Natural killer cell (primary cell): Measurements from ENCODE around the gene NLK. TPM values are rescaled to one million over a fixed set of nuclear protein-coding genes. Genes with fewer than 3 reads are reported as not detected.

Source experiments
- ATAC-seq, 3 donors: fragments of 150-1000 bp in 2 of 3; fragments of 200-7000 bp in 1 of 3; cut with Tn5 transposase; 1 replicate in 1 of 3; 2 replicates in 2 of 3; pipeline ENCODE4 v1.10.0; 2021; ENCODE audit warnings: mild to moderate bottlenecking in 2 of 3, moderate library complexity in 2 of 3
- DNase-seq, 2 donors: peaks; one replicate each; pipeline versions ENCODE4 v3.0.0 to v3.0.0-alpha.2; 2013 to 2021; ENCODE audit warnings: mixed read lengths in 1 of 2
- H3K27ac ChIP-seq: one replicate; pipeline ENCODE4 v1.5.1; 2013; ENCODE audit warnings: mild to moderate bottlenecking, low read length
- H3K27me3 ChIP-seq: one replicate; pipeline ENCODE4 v1.6.1; 2013; ENCODE audit warnings: low read length; ENCODE audit not compliant: control insufficient read depth, insufficient read depth
- H3K36me3 ChIP-seq: one replicate; pipeline ENCODE4 v1.6.1; 2013; ENCODE audit warnings: low read length; ENCODE audit not compliant: control insufficient read depth, insufficient read depth
- H3K4me1 ChIP-seq: one replicate; pipeline ENCODE4 v1.6.1; 2013; ENCODE audit warnings: low read length; ENCODE audit not compliant: control insufficient read depth, insufficient read depth
- H3K4me3 ChIP-seq: one replicate; pipeline ENCODE4 v1.5.1; 2013; ENCODE audit warnings: low read length
- H3K9me3 ChIP-seq: one replicate; pipeline ENCODE4 v1.6.1; 2013; ENCODE audit warnings: low read length; ENCODE audit not compliant: control insufficient read depth, insufficient read depth
- H3K27ac Mint-ChIP-seq, 2 donors: one replicate each; pipeline ENCODE4 v1.8.0; 2022; ENCODE audit warnings: mild to moderate bottlenecking in 2 of 2, mixed read lengths in 2 of 2, moderate library complexity in 1 of 2
- H3K27me3 Mint-ChIP-seq, 2 donors: one replicate each; pipeline ENCODE4 v1.8.0; 2022; ENCODE audit warnings: low read depth in 2 of 2, mixed read lengths in 2 of 2
- H3K36me3 Mint-ChIP-seq: one replicate; pipeline ENCODE4 v1.8.0; 2022; ENCODE audit warnings: mixed read lengths
- H3K4me1 Mint-ChIP-seq, 2 donors: one replicate each; pipeline ENCODE4 v1.8.0; 2022; ENCODE audit warnings: mixed read lengths in 2 of 2
- H3K4me3 Mint-ChIP-seq: one replicate; pipeline ENCODE4 v1.8.0; 2022; ENCODE audit warnings: mild to moderate bottlenecking, moderate library complexity, mixed read lengths
- H3K9me3 Mint-ChIP-seq, 2 donors: one replicate each; pipeline ENCODE4 v1.8.0; 2022; ENCODE audit warnings: mixed read lengths in 2 of 2
- WGBS: methylation state at CpG from one replicate; pipeline ENCODE4 v1.1.7; 2013; ENCODE audit warnings: missing lambda C conversion rate; ENCODE audit not compliant: insufficient coverage; 5-methylcytosine and 5-hydroxymethylcytosine counted together
- intact Hi-C: fragments of 100-400 bp; cut with micrococcal nuclease; formaldehyde crosslinking; loops from one replicate; pipeline ENCODE4 v1.14.2; 2022
- total RNA-seq, 4 donors: library from RNA; stranded (reverse); fragments of 120-200 nt in 1 of 4; gene quantifications; one replicate each; pipeline versions ENCODE4 v1.2.3 to v1.2.4, GENCODE V29; 2013 to 2022
- TF ChIP-seq, protein P1 (sequence below): fragments of 200-600 bp; IDR thresholded peaks from one replicate; pipeline ENCODE4 v1.8.0; 2022; ENCODE audit warnings: antibody characterized with exemption

The NLK gene
- total RNA-seq, 3 donors from 2014 or later (not counting 1 experiment from before 2014, with no cell fraction given), result 18.3 to 35.6 (median 20.8) TPM

DNA sequence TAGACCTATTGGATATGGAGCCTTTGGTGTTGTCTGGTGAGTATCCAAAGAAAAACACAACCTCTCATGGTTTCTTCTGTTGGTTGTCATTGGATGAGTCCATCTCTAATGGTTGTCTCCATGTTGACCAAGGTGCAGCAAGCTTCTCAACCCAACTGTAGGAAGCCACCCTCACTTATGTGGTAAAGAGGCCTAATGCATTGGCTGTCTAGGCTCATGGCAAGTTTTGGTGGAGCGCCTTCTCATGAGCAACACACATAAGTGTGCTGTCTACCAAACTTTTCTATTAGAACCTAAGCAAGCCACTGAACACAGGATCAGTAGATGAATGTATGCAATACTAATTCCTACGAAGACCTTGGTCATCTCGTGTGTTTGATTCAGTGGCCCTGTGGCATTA lies 819 bp downstream of the NLK start:
- Mint-ChIP-seq H3K27me3 (no peaks in the 10 kb centered on the region), H3K27ac (peak overlapping the region; percentile 92 to 94), H3K4me1 (peaks cover 69% of the 10 kb centered on the region in 2 donors), H3K36me3 (no peaks in the 10 kb centered on the region), H3K9me3 (no peaks in the 10 kb centered on the region), H3K4me3 (peak overlapping the region; percentile 93)
- TF ChIP-seq, protein P1, sequence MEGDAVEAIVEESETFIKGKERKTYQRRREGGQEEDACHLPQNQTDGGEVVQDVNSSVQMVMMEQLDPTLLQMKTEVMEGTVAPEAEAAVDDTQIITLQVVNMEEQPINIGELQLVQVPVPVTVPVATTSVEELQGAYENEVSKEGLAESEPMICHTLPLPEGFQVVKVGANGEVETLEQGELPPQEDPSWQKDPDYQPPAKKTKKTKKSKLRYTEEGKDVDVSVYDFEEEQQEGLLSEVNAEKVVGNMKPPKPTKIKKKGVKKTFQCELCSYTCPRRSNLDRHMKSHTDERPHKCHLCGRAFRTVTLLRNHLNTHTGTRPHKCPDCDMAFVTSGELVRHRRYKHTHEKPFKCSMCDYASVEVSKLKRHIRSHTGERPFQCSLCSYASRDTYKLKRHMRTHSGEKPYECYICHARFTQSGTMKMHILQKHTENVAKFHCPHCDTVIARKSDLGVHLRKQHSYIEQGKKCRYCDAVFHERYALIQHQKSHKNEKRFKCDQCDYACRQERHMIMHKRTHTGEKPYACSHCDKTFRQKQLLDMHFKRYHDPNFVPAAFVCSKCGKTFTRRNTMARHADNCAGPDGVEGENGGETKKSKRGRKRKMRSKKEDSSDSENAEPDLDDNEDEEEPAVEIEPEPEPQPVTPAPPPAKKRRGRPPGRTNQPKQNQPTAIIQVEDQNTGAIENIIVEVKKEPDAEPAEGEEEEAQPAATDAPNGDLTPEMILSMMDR, result no peak
- Histone ChIP-seq H3K9me3 (no peaks in the 10 kb centered on the region), H3K27me3 (no peaks in the 10 kb centered on the region), H3K27ac (no peak overlapping the region), H3K4me1 (peaks cover 18% of the 10 kb centered on the region), H3K36me3 (no peaks in the 10 kb centered on the region), H3K4me3 (no peak overlapping the region)
- ATAC-seq (no peak), DNase-seq (no peak)
- WGBS, result 100% methylated on average over 3 of the region's 3 CpGs
- intact Hi-C loops, result no loop called here

DNA sequence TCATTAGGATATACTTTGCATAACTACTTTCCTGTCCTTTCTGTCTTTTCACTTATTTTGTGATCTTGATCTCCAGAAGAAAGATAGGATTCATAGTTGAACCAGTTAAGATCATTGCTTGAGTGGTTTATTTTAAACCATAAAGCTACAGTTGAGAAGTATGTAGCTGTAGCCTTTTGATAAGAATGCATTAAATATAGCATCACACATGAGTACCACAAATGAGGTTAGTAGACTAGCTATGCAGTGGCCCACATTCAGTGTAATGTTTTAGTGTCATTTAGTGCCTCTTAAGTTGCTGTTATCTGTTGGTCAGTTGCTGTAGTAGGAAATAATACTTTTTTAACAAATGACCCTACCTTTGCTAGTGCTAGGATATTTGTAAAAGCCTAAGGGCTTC lies 1.3 kb downstream of the NLK start:
- Histone ChIP-seq H3K27ac (no peak overlapping the region), H3K36me3 (no peaks in the 10 kb centered on the region), H3K9me3 (no peaks in the 10 kb centered on the region), H3K4me1 (peaks cover 18% of the 10 kb centered on the region), H3K4me3 (no peak overlapping the region), H3K27me3 (no peaks in the 10 kb centered on the region)
- ATAC-seq (no peak), DNase-seq (no peak)
- peak overlapping the region; percentile 93 for H3K4me3 Mint-ChIP-seq
- H3K36me3 Mint-ChIP-seq, result no peaks in the 10 kb centered on the region
- intact Hi-C loops, result no loop called here
- TF ChIP-seq, protein P1, result no peak
- no peaks in the 10 kb centered on the region for H3K27me3 Mint-ChIP-seq
- peaks cover 71% of the 10 kb centered on the region in 2 donors for H3K4me1 Mint-ChIP-seq
- no peaks in the 10 kb centered on the region for H3K9me3 Mint-ChIP-seq
- peak overlapping the region; percentile 92 to 94 for H3K27ac Mint-ChIP-seq

DNA sequence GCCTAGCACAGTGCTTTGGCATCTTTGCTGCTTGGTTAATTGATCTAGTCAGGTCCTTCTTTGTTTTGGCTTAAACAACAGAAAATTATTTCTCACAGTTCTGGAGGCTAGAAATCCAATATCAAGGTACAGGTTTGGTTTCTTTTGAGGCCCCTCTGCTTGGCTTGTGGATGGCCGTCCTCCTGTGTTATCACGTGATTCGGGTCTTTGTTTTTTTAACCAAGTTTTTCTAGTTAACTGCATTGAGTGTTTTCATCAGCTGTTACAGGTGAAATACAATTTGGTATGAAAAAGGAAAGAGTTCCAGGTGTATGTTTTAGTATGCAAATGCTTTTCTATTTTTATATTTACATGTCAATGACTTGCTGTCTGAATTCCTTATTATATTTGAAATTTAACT lies 2.8 kb downstream of the NLK start:
- H3K4me1 ChIP-seq, result peaks cover 18% of the 10 kb centered on the region

More for the DNA sequence above, 2.8 kb downstream of the NLK start:
- H3K36me3 ChIP-seq, result no peaks in the 10 kb centered on the region
- H3K27ac Mint-ChIP-seq, result no peak overlapping the region
- no peak overlapping the region for H3K4me3 ChIP-seq
- H3K36me3 Mint-ChIP-seq, result no peaks in the 10 kb centered on the region
- no peak for DNase-seq
- no peaks in the 10 kb centered on the region for H3K27me3 ChIP-seq
- H3K4me3 Mint-ChIP-seq, result peak overlapping the region; percentile 31
- H3K9me3 ChIP-seq, result no peaks in the 10 kb centered on the region
- TF ChIP-seq, protein P1, result no peak
- H3K27me3 Mint-ChIP-seq, result no peaks in the 10 kb centered on the region
- no peak overlapping the region for H3K27ac ChIP-seq
- no peak for ATAC-seq
- H3K9me3 Mint-ChIP-seq, result no peaks in the 10 kb centered on the region
- intact Hi-C loops, result no loop called here
- WGBS, result 91% methylated on average over 3 of the region's 3 CpGs
- H3K4me1 Mint-ChIP-seq, result peaks cover 80 to 81% of the 10 kb centered on the region in 2 donors
